ELR (cell line): ENCODE measurements around the gene TEKT1.
"Not testable (repeated sequence)": the region's sequence is repeated elsewhere in the genome, so short reads cannot be mapped to it uniquely, and the experiment has no call there.

Source experiments
- DNase-seq: peaks from one replicate; pipeline ENCODE4 v3.0.0-alpha.2; 2015; ENCODE audit warnings: low read depth

TEKT1 gene

GRCh38 chr17:6831661-6832263 lies at the start of gene TEKT1:
Gene TEKT1, minus strand, starts transcription at chr17:6831729. Its CDS starts 1,353 bp downstream, at chr17:6830376.
- peak; percentile 45 for DNase-seq

- not testable (repeated sequence) for DNase-seq
These were observed 47.9 kb upstream of the TEKT1 start for GRCh38 chr17:6879221-6879975.

GRCh38 chr17:6875276-6875675 lies 43.7 kb upstream of the TEKT1 start:
- DNase-seq = not testable (repeated sequence)

GRCh38 chr17:6872936-6873335 lies 41.4 kb upstream of the TEKT1 start:
- no peak for DNase-seq

GRCh38 chr17:6870841-6871240 lies 39.3 kb upstream of the TEKT1 start:
- no peak for DNase-seq

GRCh38 chr17:6868582-6868981 lies 37.1 kb upstream of the TEKT1 start:
- DNase-seq = peak; percentile 22

- DNase-seq = no peak
These were observed 36.3 kb upstream of the TEKT1 start for GRCh38 chr17:6867849-6868248.

GRCh38 chr17:6862825-6863224 lies 31.3 kb upstream of the TEKT1 start:
- no peak for DNase-seq

- DNase-seq = no peak
These were observed 30.6 kb upstream of the TEKT1 start for GRCh38 chr17:6862122-6862521.

- DNase-seq = no peak
These were observed 26.4 kb upstream of the TEKT1 start for GRCh38 chr17:6857904-6858303.

GRCh38 chr17:6857336-6857735 lies 25.8 kb upstream of the TEKT1 start:
- no peak for DNase-seq

GRCh38 chr17:6856051-6856450 lies 24.5 kb upstream of the TEKT1 start:
- DNase-seq = no peak

- peak; percentile 8 for DNase-seq
These were observed 22.4 kb upstream of the TEKT1 start for GRCh38 chr17:6853764-6854442.

- not testable (repeated sequence) for DNase-seq
These were observed 17.1 kb upstream of the TEKT1 start for GRCh38 chr17:6848545-6849179.

- DNase-seq = not testable (repeated sequence)
These were observed 14.6 kb upstream of the TEKT1 start for GRCh38 chr17:6846138-6846537.

- not testable (repeated sequence) for DNase-seq
These were observed 12.9 kb upstream of the TEKT1 start for GRCh38 chr17:6844406-6844805.

- peak; percentile 75 for DNase-seq
These were observed 11.8 kb upstream of the TEKT1 start for GRCh38 chr17:6843241-6843880.

GRCh38 chr17:6841769-6842168 lies 10.2 kb upstream of the TEKT1 start:
- not testable (repeated sequence) for DNase-seq

GRCh38 chr17:6830383-6830986 lies 1.0 kb downstream of the TEKT1 start:
- no peak for DNase-seq

GRCh38 chr17:6823011-6823442 lies 8.5 kb downstream of the TEKT1 start:
- DNase-seq = peak; percentile 55

- no peak for DNase-seq
These were observed 12.6 kb downstream of the TEKT1 start for GRCh38 chr17:6818938-6819337.

GRCh38 chr17:6816368-6816767 lies 15.2 kb downstream of the TEKT1 start:
- not testable (repeated sequence) for DNase-seq
